Heart left ventricle (tissue), 13 donors: ENCODE measurements around the gene IL1B.

Experiments used
- CTCF ChIP-seq, 12 donors: fragments of 200-600 bp; sonication (generic) in 4 of 12; IDR thresholded peaks; one replicate each; pipeline versions ENCODE4 v1.5.0 to v1.8.0; 2018 to 2022; ENCODE audit warnings: antibody characterized with exemption in 12 of 12, mild to moderate bottlenecking in 5 of 12
- POLR2A ChIP-seq, 2 donors: fragments of 450-650 bp; IDR thresholded peaks; one replicate each; pipeline ENCODE4 v1.6.1; 2017; ENCODE audit warnings: antibody characterized with exemption in 2 of 2, mild to moderate bottlenecking in 2 of 2, moderate library complexity in 2 of 2
- donor health status: ischemic (EF 13 %, LVEDD 7.1; RV severe dilation, severe dysfunction).
- donor health status: DM: no; HTN: yes; CAD: no.
- donor health status: DM: no; HTN: no; CAD: no.
- donor health status: ischemic (EF 25% LVEDD 6.9; RV normal size, moderate dysfunction).
- donor health status: ischemic (EF 25% LVEDD 5.7; RV mildly dilated, moderate dysfunction).
- donor health status: ischemic (EF 35%, LVEDD 5.7; RV mildly dilated, moderate dysfunction).
- donor health status: nonischemic (EF 11% LVEDD 7.7; RV severe dilation, severe dysfunction).
- donor health status: DM: yes; HTN: yes; CAD: no.
- donor health status: PGD.
- donor health status: ischemic (EF 29% LVEDD 5.4; RV normal size, mild dysfunction).
- donor health status: nonischemic (EF 23%, LVEDD 6.1; RV moderate dilation, normal function).

- no peak for TF ChIP-seq CTCF (IDR thresholded peaks at IDR 0.05)
- TF ChIP-seq POLR2A (IDR thresholded peaks at IDR 0.05), result no peak
Observed at GRCh38 chr2:112849956-112850355, 13.4 kb upstream of the IL1B start.
